WTC11 (cell line): ENCODE results near the gene ACACA.

Source experiments
- ATF6 ChIP-seq: sonication (generic); formaldehyde crosslinking; IDR thresholded peaks from 2 replicates; pipeline ENCODE4 v1.8.1; 2023; ENCODE audit warnings: mild to moderate bottlenecking, missing genetic modification reagents
- CREM ChIP-seq: sonication (generic); formaldehyde crosslinking; IDR thresholded peaks from 2 replicates; pipeline ENCODE4 v1.8.1; 2022; ENCODE audit warnings: mild to moderate bottlenecking, missing genetic modification reagents, moderate library complexity
- MYBL2 ChIP-seq: sonication (generic); formaldehyde crosslinking; IDR thresholded peaks from 2 replicates; pipeline ENCODE4 v1.8.1; 2023; ENCODE audit warnings: mild to moderate bottlenecking, moderate library complexity, missing genetic modification reagents
- TEAD4 ChIP-seq: sonication (generic); formaldehyde crosslinking; IDR thresholded peaks from 2 replicates; pipeline ENCODE4 v1.8.0; 2022; ENCODE audit warnings: mild to moderate bottlenecking, missing genetic modification reagents
- TF ChIP-seq, protein P1 (sequence below): fragments of 200-600 bp; IDR thresholded peaks from 2 replicates; pipeline ENCODE4 v1.8.0; 2022; ENCODE audit warnings: antibody characterized with exemption
- TF ChIP-seq, protein P2 (sequence below): sonication (generic); formaldehyde crosslinking; IDR thresholded peaks from 2 replicates; pipeline ENCODE4 v1.8.0; 2022; ENCODE audit warnings: mild to moderate bottlenecking, missing genetic modification reagents

- TF ChIP-seq, protein P1, sequence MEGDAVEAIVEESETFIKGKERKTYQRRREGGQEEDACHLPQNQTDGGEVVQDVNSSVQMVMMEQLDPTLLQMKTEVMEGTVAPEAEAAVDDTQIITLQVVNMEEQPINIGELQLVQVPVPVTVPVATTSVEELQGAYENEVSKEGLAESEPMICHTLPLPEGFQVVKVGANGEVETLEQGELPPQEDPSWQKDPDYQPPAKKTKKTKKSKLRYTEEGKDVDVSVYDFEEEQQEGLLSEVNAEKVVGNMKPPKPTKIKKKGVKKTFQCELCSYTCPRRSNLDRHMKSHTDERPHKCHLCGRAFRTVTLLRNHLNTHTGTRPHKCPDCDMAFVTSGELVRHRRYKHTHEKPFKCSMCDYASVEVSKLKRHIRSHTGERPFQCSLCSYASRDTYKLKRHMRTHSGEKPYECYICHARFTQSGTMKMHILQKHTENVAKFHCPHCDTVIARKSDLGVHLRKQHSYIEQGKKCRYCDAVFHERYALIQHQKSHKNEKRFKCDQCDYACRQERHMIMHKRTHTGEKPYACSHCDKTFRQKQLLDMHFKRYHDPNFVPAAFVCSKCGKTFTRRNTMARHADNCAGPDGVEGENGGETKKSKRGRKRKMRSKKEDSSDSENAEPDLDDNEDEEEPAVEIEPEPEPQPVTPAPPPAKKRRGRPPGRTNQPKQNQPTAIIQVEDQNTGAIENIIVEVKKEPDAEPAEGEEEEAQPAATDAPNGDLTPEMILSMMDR: no peak
- TF ChIP-seq TEAD4 (CRISPR knock-in tag) (no peak), ATF6 (CRISPR knock-in tag) (no peak), MYBL2 (CRISPR knock-in tag) (no peak), CREM (CRISPR knock-in tag) (no peak)
- TF ChIP-seq, protein P2, sequence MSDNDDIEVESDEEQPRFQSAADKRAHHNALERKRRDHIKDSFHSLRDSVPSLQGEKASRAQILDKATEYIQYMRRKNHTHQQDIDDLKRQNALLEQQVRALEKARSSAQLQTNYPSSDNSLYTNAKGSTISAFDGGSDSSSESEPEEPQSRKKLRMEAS (CRISPR knock-in tag): no peak
Measured at GRCh38 chr17:37339321-37339720, 67.3 kb downstream of the ACACA start.
